Bronchial epithelial cell (primary cell): ENCODE measurements around the gene BMP3. TPM values are rescaled to one million over a fixed set of nuclear protein-coding genes. Genes with fewer than 3 reads are reported as not detected.

Source experiments
- DNase-seq: peaks from one replicate; pipeline ENCODE4 v3.0.0-alpha.2; 2010; ENCODE audit warnings: low read depth
- FAIRE-seq: peaks from 2 replicates; lab custom pipeline; 2011; peaks lifted over from hg19 to GRCh38; lab: Jason Lieb, UNC
- H3K27me3 ChIP-seq: 2 replicates; pipeline ENCODE4 v1.5.1; 2011; ENCODE audit warnings: low read length; ENCODE audit not compliant: control insufficient read depth, insufficient read depth
- H3K36me3 ChIP-seq: 2 replicates; pipeline ENCODE4 v1.5.1; 2011; ENCODE audit warnings: low read length; ENCODE audit not compliant: control insufficient read depth, insufficient read depth
- H3K4me3 ChIP-seq: 2 replicates; pipeline ENCODE4 v1.5.1; 2011; ENCODE audit warnings: mild to moderate bottlenecking, low read depth, low read length, control low read depth
- CTCF ChIP-seq: IDR thresholded peaks from 2 replicates; pipeline ENCODE4 v1.5.1; 2011; ENCODE audit warnings: mild to moderate bottlenecking, moderate library complexity, low read length, control low read depth, inconsistent platforms; ENCODE audit not compliant: insufficient read depth, severe bottlenecking
- total RNA-seq: library from RNA; depleted of rRNA; stranded (reverse); fragments of >200 nt; gene quantifications from 2 replicates; pipeline ENCODE4 v1.2.1, GENCODE V29; 2014

The BMP3 gene
- total RNA-seq, 1 donor from 2014 or later, result under 0.01 TPM

DNA sequence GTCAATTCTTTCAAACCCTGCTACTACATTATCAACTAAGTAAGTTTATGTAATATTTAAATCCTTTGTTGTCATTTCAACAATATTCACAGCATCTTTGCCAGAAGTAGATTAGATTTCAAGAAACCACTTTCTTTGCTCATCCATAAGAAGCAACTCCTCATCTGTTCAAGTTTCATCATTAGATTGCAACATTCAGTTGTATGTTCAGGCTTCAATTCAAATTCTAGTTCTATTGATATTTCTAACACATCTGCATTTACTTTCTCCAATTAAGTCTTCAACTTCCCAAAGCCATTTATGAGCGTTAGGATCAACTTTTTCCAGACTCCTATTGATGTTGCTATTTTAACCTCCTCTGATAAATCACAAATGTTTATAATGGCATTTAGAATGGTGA lies 66.1 kb downstream of the BMP3 start:
- FAIRE-seq, result no peak
- Histone ChIP-seq H3K36me3 (no peaks in the 10 kb centered on the region), H3K4me3 (no peak overlapping the region), H3K27me3 (no peaks in the 10 kb centered on the region)
- TF ChIP-seq CTCF, result no peak
- DNase-seq, result no peak

DNA sequence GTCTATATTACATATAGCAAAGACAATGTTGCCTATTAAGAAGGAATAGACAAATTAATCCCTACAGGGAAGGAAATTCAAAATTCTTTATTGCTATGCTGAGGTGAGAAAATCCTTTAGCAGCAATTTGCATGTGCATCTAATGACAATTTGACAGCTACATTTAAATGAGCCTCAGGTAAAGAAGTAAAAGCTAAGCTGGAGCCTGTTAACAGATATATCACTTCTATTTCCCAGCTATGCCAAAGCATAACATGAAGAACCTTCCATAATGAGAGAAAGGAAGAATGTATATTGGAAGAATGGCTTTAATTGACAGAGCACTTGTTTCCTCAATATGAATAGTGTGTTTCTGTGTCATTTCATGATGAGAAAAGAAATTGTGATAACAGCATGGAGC lies 71.6 kb downstream of the BMP3 start:
- H3K4me3 ChIP-seq, result no peak overlapping the region
- DNase-seq, result no peak
- no peak for TF ChIP-seq CTCF
- no peaks in the 10 kb centered on the region for H3K27me3 ChIP-seq
- FAIRE-seq, result no peak
- no peaks in the 10 kb centered on the region for H3K36me3 ChIP-seq

DNA sequence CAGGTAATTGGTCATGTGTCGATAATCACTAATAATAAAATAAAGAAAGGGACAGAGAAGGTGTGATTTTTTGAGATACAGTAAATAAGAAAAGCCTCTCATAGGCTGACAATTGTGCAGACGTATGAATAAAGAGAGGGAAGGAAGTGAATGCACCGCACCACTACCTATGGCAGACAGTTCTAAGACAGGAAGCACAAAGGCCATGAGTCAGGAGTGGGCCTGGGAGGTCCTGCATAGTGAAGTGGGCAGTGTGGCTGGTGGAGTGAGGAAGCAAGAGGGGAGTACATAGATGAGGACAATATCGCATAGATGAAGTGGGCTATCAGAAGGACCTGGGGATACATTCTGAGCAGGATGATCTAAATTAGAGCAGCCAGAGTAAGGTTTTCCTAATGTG lies 75.6 kb downstream of the BMP3 start:
- H3K27me3 ChIP-seq, result no peaks in the 10 kb centered on the region
- no peaks in the 10 kb centered on the region for H3K36me3 ChIP-seq
- FAIRE-seq, result no peak
- no peak for DNase-seq
- no peak for TF ChIP-seq CTCF
- no peak overlapping the region for H3K4me3 ChIP-seq

Other genes with a start within 250 kb of the BMP3 start
- 5.3 and 7.0 TPM in 2 replicates for gene PRKG2, start 184.5 kb downstream of the BMP3 start, total RNA-seq